Measurements from ENCODE around the gene TBC1D22A. TPM values are rescaled to one million over a fixed set of nuclear protein-coding genes. Genes with fewer than 3 reads are reported as not detected.

Gene TBC1D22A
- total and polyA plus RNA-seq, 2 experiments from 2014 or later: 9.6 to 13.3 TPM

DNA sequence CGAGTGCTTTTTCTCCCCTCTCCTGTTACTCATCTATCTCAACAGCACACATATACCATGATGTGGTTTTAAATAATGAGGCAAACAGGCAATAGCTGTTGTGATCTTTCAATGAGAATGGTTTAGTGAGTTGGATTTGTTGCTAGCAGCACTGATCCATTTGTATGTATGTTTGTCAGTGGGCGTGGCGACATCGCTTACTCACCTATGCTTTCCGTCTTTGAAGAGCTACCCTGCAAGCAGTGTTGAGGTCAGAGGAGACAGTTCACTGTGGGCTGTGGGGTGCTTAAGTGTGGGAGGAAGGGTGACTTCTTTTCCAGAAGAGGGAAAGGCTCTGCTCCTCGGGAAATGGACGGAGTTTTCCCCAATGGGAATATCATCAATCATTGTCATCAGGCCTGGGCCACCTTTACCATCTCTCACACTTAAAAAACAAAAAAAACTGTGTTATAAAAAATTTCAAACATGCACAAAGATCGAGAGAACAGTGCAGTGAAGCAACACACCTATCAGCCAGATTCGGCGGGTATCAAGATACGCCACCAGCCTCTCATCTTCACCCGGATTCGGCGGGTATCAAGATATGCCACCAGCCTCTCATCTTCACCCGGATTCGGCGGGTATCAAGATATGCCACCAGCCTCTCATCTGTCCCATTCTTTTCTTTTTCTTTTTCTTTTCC lies 83.8 kb downstream of the TBC1D22A start:
- peaks cover 14% of the 10 kb centered on the region; the same call in 1 of the 2 replicates for H3K79me2 ChIP-seq (replicated peaks; ENCODE audit: insufficient read depth)
- H4K20me1 ChIP-seq (replicated peaks; ENCODE audit: insufficient read depth): no peaks in the 10 kb centered on the region; the same call in 1 of the 2 replicates
- H3K27me3 ChIP-seq (ENCODE audit: insufficient read depth): no peaks in the 10 kb centered on the region
- no peak overlapping the region for H3K4me3 ChIP-seq
- H3K4me2 ChIP-seq: no peak overlapping the region
- Mint-ChIP-seq H3K36me3 (ENCODE audit: low read depth) (peaks cover 9% of the 10 kb centered on the region; the same call in 2 of the 3 replicates), H3K27ac (no peak overlapping the region), H3K4me3 (no peak overlapping the region), H3K27me3 (ENCODE audit: insufficient read depth, low read depth, poor library complexity) (no peaks in the 10 kb centered on the region), H3K9me3 (no peaks in the 10 kb centered on the region), H3K4me1 (peaks cover 17% of the 10 kb centered on the region)
- TF ChIP-seq ZNF331 (CRISPR knock-in tag; IDR thresholded peaks at IDR 0.05; ENCODE audit: low read depth) (no peak), STAT1 (IDR thresholded peaks at IDR 0.05; ENCODE audit: unreplicated experiment) (no peak), ZNF114 (CRISPR knock-in tag; IDR thresholded peaks at IDR 0.05) (no peak), POLR2AphosphoS5 (IDR thresholded peaks at IDR 0.05; ENCODE audit: low read depth) (no peak)
- TF ChIP-seq, protein P1, sequence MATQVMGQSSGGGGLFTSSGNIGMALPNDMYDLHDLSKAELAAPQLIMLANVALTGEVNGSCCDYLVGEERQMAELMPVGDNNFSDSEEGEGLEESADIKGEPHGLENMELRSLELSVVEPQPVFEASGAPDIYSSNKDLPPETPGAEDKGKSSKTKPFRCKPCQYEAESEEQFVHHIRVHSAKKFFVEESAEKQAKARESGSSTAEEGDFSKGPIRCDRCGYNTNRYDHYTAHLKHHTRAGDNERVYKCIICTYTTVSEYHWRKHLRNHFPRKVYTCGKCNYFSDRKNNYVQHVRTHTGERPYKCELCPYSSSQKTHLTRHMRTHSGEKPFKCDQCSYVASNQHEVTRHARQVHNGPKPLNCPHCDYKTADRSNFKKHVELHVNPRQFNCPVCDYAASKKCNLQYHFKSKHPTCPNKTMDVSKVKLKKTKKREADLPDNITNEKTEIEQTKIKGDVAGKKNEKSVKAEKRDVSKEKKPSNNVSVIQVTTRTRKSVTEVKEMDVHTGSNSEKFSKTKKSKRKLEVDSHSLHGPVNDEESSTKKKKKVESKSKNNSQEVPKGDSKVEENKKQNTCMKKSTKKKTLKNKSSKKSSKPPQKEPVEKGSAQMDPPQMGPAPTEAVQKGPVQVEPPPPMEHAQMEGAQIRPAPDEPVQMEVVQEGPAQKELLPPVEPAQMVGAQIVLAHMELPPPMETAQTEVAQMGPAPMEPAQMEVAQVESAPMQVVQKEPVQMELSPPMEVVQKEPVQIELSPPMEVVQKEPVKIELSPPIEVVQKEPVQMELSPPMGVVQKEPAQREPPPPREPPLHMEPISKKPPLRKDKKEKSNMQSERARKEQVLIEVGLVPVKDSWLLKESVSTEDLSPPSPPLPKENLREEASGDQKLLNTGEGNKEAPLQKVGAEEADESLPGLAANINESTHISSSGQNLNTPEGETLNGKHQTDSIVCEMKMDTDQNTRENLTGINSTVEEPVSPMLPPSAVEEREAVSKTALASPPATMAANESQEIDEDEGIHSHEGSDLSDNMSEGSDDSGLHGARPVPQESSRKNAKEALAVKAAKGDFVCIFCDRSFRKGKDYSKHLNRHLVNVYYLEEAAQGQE (IDR thresholded peaks at IDR 0.05; ENCODE audit: unreplicated experiment): no peak
- TF ChIP-seq, protein P2, sequence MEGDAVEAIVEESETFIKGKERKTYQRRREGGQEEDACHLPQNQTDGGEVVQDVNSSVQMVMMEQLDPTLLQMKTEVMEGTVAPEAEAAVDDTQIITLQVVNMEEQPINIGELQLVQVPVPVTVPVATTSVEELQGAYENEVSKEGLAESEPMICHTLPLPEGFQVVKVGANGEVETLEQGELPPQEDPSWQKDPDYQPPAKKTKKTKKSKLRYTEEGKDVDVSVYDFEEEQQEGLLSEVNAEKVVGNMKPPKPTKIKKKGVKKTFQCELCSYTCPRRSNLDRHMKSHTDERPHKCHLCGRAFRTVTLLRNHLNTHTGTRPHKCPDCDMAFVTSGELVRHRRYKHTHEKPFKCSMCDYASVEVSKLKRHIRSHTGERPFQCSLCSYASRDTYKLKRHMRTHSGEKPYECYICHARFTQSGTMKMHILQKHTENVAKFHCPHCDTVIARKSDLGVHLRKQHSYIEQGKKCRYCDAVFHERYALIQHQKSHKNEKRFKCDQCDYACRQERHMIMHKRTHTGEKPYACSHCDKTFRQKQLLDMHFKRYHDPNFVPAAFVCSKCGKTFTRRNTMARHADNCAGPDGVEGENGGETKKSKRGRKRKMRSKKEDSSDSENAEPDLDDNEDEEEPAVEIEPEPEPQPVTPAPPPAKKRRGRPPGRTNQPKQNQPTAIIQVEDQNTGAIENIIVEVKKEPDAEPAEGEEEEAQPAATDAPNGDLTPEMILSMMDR (conservative IDR thresholded peaks at IDR 0.05; ENCODE audit: low read depth in 2 of 2): no peak
- no peaks in the 10 kb centered on the region for H3F3A ChIP-seq (replicated peaks; ENCODE audit: low read depth)
- peaks cover 3% of the 10 kb centered on the region; the same call in 1 of the 2 replicates for H3K36me3 ChIP-seq (ENCODE audit: insufficient read depth)
- DNase-seq (ENCODE audit: low spot score) (no peak), ATAC-seq (no peak)
- no peaks in the 10 kb centered on the region for H3K9me2 ChIP-seq (ENCODE audit: insufficient read depth)
- no peak overlapping the region for H3K27ac ChIP-seq (ENCODE audit: low read depth)
- no peaks in the 10 kb centered on the region for H3K4me1 ChIP-seq (ENCODE audit: insufficient read depth)
- no peak overlapping the region for H2AFZ ChIP-seq

DNA sequence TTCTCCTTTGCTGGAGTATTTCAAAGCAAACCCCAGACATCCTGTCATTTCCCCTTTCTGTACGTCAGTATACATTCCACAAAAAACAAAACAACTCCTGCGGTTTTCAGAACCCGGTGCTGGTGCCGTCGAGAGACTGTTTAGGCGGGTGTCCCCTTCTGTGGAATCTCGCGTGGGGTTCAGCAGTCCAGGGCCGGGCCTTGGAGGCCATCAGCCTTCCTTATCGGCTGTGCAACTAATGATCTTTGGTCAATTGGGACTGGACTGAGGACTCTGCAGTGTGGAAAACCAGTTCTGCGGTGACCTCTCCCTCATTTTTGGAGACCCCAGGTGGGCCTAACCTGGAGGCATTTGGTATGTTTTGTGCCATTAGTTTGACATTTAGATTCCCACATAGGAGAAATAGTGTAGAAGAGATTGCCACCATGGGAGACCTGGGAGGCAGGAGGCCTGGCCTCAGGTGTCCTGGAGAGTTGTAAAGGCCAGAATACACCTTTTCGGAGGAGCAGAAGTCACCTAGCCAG lies 84.4 kb downstream of the TBC1D22A start:
- H3K27me3 Mint-ChIP-seq (ENCODE audit: insufficient read depth, low read depth, poor library complexity): no peaks in the 10 kb centered on the region
- H3K9me3 Mint-ChIP-seq: no peaks in the 10 kb centered on the region
- H3K9me2 ChIP-seq (ENCODE audit: insufficient read depth): no peaks in the 10 kb centered on the region
- H3K27ac Mint-ChIP-seq: no peak overlapping the region
- no peak overlapping the region for H3K4me3 Mint-ChIP-seq
- no peaks in the 10 kb centered on the region for H3F3A ChIP-seq (replicated peaks; ENCODE audit: low read depth)
- no peaks in the 10 kb centered on the region; the same call in 1 of the 2 replicates for H4K20me1 ChIP-seq (replicated peaks; ENCODE audit: insufficient read depth)
- H3K27ac ChIP-seq (ENCODE audit: low read depth): no peak overlapping the region
- no peak overlapping the region for H3K4me3 ChIP-seq
- peaks cover 3% of the 10 kb centered on the region; the same call in 1 of the 2 replicates for H3K36me3 ChIP-seq (ENCODE audit: insufficient read depth)
- H3K27me3 ChIP-seq (ENCODE audit: insufficient read depth): no peaks in the 10 kb centered on the region
- peaks cover 17% of the 10 kb centered on the region for H3K4me1 Mint-ChIP-seq
- no peak for DNase-seq (ENCODE audit: low spot score)
- H3K4me1 ChIP-seq (ENCODE audit: insufficient read depth): no peaks in the 10 kb centered on the region
- peaks cover 14% of the 10 kb centered on the region; the same call in 1 of the 2 replicates for H3K79me2 ChIP-seq (replicated peaks; ENCODE audit: insufficient read depth)
- H3K4me2 ChIP-seq: no peak overlapping the region
- H3K36me3 Mint-ChIP-seq (ENCODE audit: low read depth): peaks cover 9% of the 10 kb centered on the region
- ATAC-seq: no peak
- H2AFZ ChIP-seq: no peak overlapping the region
- TF ChIP-seq STAT1 (IDR thresholded peaks at IDR 0.05; ENCODE audit: unreplicated experiment) (no peak), EZH2 (IDR thresholded peaks at IDR 0.05; ENCODE audit: low read depth, unreplicated experiment) (no peak), JUNB (IDR thresholded peaks at IDR 0.05; ENCODE audit: unreplicated experiment) (no peak), EZH2phosphoT487 (IDR thresholded peaks at IDR 0.05; ENCODE audit: unreplicated experiment) (no peak)
- TF ChIP-seq, protein P1 (IDR thresholded peaks at IDR 0.05; ENCODE audit: unreplicated experiment): no peak
- TF ChIP-seq, protein P2 (conservative IDR thresholded peaks at IDR 0.05; ENCODE audit: low read depth in 2 of 2): no peak
